ENCODE measurements around the gene PCDH9. TPM values are rescaled to one million over a fixed set of nuclear protein-coding genes. Genes with fewer than 3 reads are reported as not detected.

PCDH9 gene
- total and polyA plus RNA-seq, 10 of the 15 experiments (the other 5 are each of a cell fraction or from before 2014, with no cell fraction given): 0.02 to 2.3 (median 0.05) TPM; not detected in 1

DNA sequence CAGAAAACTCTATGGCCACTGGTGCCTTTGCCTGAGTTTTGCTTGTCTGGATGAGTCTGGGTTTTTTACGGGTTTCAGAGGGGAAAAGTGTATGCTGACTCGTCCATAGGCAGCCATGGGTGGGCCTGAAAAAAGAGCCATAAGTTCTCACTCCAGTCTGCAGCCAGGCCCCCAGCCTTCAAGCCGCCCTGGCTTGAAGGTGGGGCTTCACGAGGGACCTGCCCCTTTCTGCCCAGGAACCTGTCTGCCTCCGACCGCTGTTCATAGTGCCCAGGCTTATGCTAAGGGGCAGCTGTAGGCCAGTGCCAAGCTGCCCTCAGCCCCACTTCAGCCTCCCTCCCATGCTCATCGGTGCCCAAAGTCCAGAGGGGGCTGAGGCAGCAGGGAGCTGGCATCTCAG lies 385.2 kb downstream of the PCDH9 start:
- DNase-seq (ENCODE audit: low read depth, low spot score) (no peak), FAIRE-seq (no peak), ATAC-seq (no peak; the same call in 2 of the 3 replicates)
- BruUV-seq (replicated peaks): no TSS peak
- Histone ChIP-seq H3K79me2 (ENCODE audit: control insufficient read depth, insufficient read depth, low read length) (no peaks in the 10 kb centered on the region), H3K4me1 (ENCODE audit: control insufficient read depth, insufficient read depth, low read length) (no peaks in the 10 kb centered on the region), H3K27ac (ENCODE audit: control insufficient read depth, insufficient read depth) (no peak overlapping the region), H3K27me3 (replicated peaks in 1 of 2; ENCODE audit: control insufficient read depth in 2 of 2, insufficient read depth in 2 of 2, low read length in 1 of 2) (no peaks in the 10 kb centered on the region), H3K4me3 (no peak overlapping the region), H2AFZ (ENCODE audit: control insufficient read depth, low read depth, low read length) (no peak overlapping the region), H3K4me2 (ENCODE audit: control insufficient read depth, insufficient read depth) (no peak overlapping the region), H4K20me1 (ENCODE audit: control insufficient read depth, insufficient read depth) (no peaks in the 10 kb centered on the region), H3K9ac (ENCODE audit: control insufficient read depth, insufficient read depth, low read length) (no peak overlapping the region), H3K36me3 (ENCODE audit: control insufficient read depth in 2 of 2, insufficient read depth in 2 of 2, low read length in 1 of 2) (no peaks in the 10 kb centered on the region), H3K9me3 (replicated peaks; ENCODE audit: control insufficient read depth, insufficient read depth, low read length) (no peaks in the 10 kb centered on the region)
- in situ Hi-C loops (cut with MboI): no loop called here
- ChIA-PET CTCF (no interaction called here), RAD21 (ENCODE audit: unreplicated experiment) (no interaction called here), POLR2A (no interaction called here), SMC1A (ENCODE audit: uncharacterized antibody, unreplicated experiment) (no interaction called here)
- no peak for TF ChIP-seq POLR2A (IDR thresholded peaks at IDR 0.05; ENCODE audit: low read depth, low read length)
- TF ChIP-seq WRNIP1 (IDR thresholded peaks at IDR 0.05; ENCODE audit: borderline replicate concordance, low read depth, low read length): no peak
- TF ChIP-seq, protein P1, sequence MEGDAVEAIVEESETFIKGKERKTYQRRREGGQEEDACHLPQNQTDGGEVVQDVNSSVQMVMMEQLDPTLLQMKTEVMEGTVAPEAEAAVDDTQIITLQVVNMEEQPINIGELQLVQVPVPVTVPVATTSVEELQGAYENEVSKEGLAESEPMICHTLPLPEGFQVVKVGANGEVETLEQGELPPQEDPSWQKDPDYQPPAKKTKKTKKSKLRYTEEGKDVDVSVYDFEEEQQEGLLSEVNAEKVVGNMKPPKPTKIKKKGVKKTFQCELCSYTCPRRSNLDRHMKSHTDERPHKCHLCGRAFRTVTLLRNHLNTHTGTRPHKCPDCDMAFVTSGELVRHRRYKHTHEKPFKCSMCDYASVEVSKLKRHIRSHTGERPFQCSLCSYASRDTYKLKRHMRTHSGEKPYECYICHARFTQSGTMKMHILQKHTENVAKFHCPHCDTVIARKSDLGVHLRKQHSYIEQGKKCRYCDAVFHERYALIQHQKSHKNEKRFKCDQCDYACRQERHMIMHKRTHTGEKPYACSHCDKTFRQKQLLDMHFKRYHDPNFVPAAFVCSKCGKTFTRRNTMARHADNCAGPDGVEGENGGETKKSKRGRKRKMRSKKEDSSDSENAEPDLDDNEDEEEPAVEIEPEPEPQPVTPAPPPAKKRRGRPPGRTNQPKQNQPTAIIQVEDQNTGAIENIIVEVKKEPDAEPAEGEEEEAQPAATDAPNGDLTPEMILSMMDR (IDR thresholded peaks at IDR 0.05 in 2 of 3, conservative IDR thresholded peaks at IDR 0.05 in 1 of 3; ENCODE audit: control insufficient read depth in 2 of 3, extremely low read depth in 1 of 3, insufficient read depth in 1 of 3, low read depth in 3 of 3, low read length in 3 of 3): no peak
- intact Hi-C loops (cut with micrococcal nuclease; ENCODE audit: unreplicated experiment): no loop called here
- WGBS (ENCODE audit: insufficient coverage, insufficient replicate concordance, low lambda C conversion rate, missing lambda C conversion rate): 26% methylated on average over 7 of the region's 7 CpGs

DNA sequence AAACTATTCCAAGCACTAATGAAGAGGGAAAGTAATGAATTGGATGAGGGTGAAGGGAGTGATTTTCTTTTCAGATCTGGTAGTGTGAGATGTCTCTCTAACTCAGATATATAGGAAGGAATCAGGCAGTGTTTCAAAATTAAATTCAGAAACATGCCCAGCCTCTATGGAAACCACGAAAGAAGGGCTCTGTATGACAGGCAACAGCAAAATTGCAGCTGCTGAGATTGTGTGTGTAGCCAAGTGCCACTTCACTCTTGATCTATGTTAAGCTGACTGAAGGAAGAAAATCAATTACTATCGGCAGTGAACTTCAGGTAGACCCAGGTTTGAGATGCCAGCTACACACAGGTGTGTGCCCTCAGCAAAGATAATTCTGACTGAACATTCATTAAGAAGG lies 387.4 kb downstream of the PCDH9 start:
- no peak for DNase-seq (ENCODE audit: low read depth, low spot score)
- intact Hi-C loops (cut with micrococcal nuclease; ENCODE audit: unreplicated experiment): no loop called here
- Histone ChIP-seq H3K79me2 (ENCODE audit: control insufficient read depth, insufficient read depth, low read length) (no peaks in the 10 kb centered on the region), H3K9me3 (replicated peaks; ENCODE audit: control insufficient read depth, insufficient read depth, low read length) (no peaks in the 10 kb centered on the region), H3K4me3 (no peak overlapping the region), H3K4me1 (ENCODE audit: control insufficient read depth, insufficient read depth, low read length) (no peaks in the 10 kb centered on the region), H3K4me2 (ENCODE audit: control insufficient read depth, insufficient read depth) (no peak overlapping the region), H2AFZ (ENCODE audit: control insufficient read depth, low read depth, low read length) (no peak overlapping the region), H4K20me1 (ENCODE audit: control insufficient read depth, insufficient read depth) (no peaks in the 10 kb centered on the region), H3K36me3 (ENCODE audit: control insufficient read depth in 2 of 2, insufficient read depth in 2 of 2, low read length in 1 of 2) (no peaks in the 10 kb centered on the region), H3K27ac (ENCODE audit: control insufficient read depth, insufficient read depth) (no peak overlapping the region), H3K27me3 (replicated peaks in 1 of 2; ENCODE audit: control insufficient read depth in 2 of 2, insufficient read depth in 2 of 2, low read length in 1 of 2) (no peaks in the 10 kb centered on the region), H3K9ac (ENCODE audit: control insufficient read depth, insufficient read depth, low read length) (no peak overlapping the region)
- ChIA-PET RAD21 (ENCODE audit: unreplicated experiment) (no interaction called here), POLR2A (no interaction called here), SMC1A (ENCODE audit: uncharacterized antibody, unreplicated experiment) (no interaction called here), CTCF (no interaction called here)
- in situ Hi-C loops (cut with MboI): no loop called here
- no TSS peak for BruUV-seq (replicated peaks)
- FAIRE-seq: no peak
- 5% methylated on average over 2 of the region's 2 CpGs for WGBS (ENCODE audit: insufficient coverage, insufficient replicate concordance, low lambda C conversion rate, missing lambda C conversion rate)
- no peak for ATAC-seq
- TF ChIP-seq YY1 (IDR thresholded peaks at IDR 0.05; ENCODE audit: low read depth, low read length): no peak
- TF ChIP-seq RFX5 (IDR thresholded peaks at IDR 0.05; ENCODE audit: low read depth, low read length): no peak
- no peak for TF ChIP-seq NR2C2 (IDR thresholded peaks at IDR 0.05; ENCODE audit: borderline replicate concordance, control insufficient read depth, insufficient read length, low read depth)
- TF ChIP-seq, protein P2, sequence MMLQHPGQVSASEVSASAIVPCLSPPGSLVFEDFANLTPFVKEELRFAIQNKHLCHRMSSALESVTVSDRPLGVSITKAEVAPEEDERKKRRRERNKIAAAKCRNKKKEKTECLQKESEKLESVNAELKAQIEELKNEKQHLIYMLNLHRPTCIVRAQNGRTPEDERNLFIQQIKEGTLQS (IDR thresholded peaks at IDR 0.05; ENCODE audit: borderline replicate concordance, extremely low read depth, low read depth, low read length): no peak
- TF ChIP-seq RBBP5 (conservative IDR thresholded peaks at IDR 0.05): no peak
